ENCODE data around the gene PCDH18.
"Not testable (repeated sequence)": the region's sequence is repeated elsewhere in the genome, so short reads cannot be mapped to it uniquely, and the experiment has no call there.

The PCDH18 gene

GRCh38 chr4:137540356-137540755, 8.1 kb upstream of the PCDH18 start:
- no peak overlapping the region for H4K91ac ChIP-seq (ENCODE audit: low read depth, low read length, poor library complexity)
- no peak overlapping the region for H4K8ac ChIP-seq (ENCODE audit: low read depth, low read length)
- no peak overlapping the region for H3K27ac ChIP-seq (replicated peaks; ENCODE audit: low read length)
- no peaks in the 10 kb centered on the region for H3K79me1 ChIP-seq (ENCODE audit: low read depth, low read length)
- H3K23ac ChIP-seq (ENCODE audit: low read depth, low read length, poor library complexity), result no peak overlapping the region
- H3K18ac ChIP-seq (ENCODE audit: low read length), result no peak overlapping the region
- H2AFZ ChIP-seq (ENCODE audit: low read length), result no peak overlapping the region
- H2AK5ac ChIP-seq (ENCODE audit: low read depth, low read length), result no peak overlapping the region
- no peaks in the 10 kb centered on the region for H3K27me3 ChIP-seq (ENCODE audit: control insufficient read depth in 3 of 3, insufficient read depth in 3 of 3, low read depth in 1 of 3, low read length in 3 of 3)
- DNase-seq (ENCODE audit: low spot score), result no peak
- H3K4me1 ChIP-seq (ENCODE audit: control insufficient read depth in 2 of 2, insufficient read depth in 1 of 2, low read depth in 1 of 2, low read length in 2 of 2), result peaks cover 16 to 42% of the 10 kb centered on the region in 2 donors
- peaks cover 0 to 2% of the 10 kb centered on the region in 2 donors for H3K9me3 ChIP-seq (replicated peaks in 1 of 2; ENCODE audit: control insufficient read depth in 2 of 2, insufficient read depth in 1 of 2, low read depth in 1 of 2, low read length in 2 of 2)
- H3K4me2 ChIP-seq (ENCODE audit: insufficient read depth, low read length, poor library complexity, severe bottlenecking), result no peak overlapping the region
- no peaks in the 10 kb centered on the region for H3K36me3 ChIP-seq (replicated peaks in 1 of 2; ENCODE audit: control insufficient read depth in 2 of 2, insufficient read depth in 2 of 2, low read length in 2 of 2)
- no peak overlapping the region for H3K14ac ChIP-seq (ENCODE audit: low read length)
- no peak overlapping the region for H2BK12ac ChIP-seq (ENCODE audit: low read length)
- no peak overlapping the region for H2BK15ac ChIP-seq (ENCODE audit: low read length)
- H3K4me3 ChIP-seq (ENCODE audit: low read length in 2 of 2), result no peak overlapping the region
- no peak overlapping the region for H3K9ac ChIP-seq (ENCODE audit: low read depth, low read length, poor library complexity)
- H3K4ac ChIP-seq (ENCODE audit: low read length), result no peak overlapping the region
- no peak overlapping the region for H2BK5ac ChIP-seq (ENCODE audit: low read length)
- no peak overlapping the region for H2BK120ac ChIP-seq (ENCODE audit: low read depth, low read length)

GRCh38 chr4:137538526-137538925, 6.2 kb upstream of the PCDH18 start:
- Histone ChIP-seq H3K9ac (ENCODE audit: low read depth, low read length, poor library complexity) (no peak overlapping the region), H3K14ac (ENCODE audit: low read length) (no peak overlapping the region), H2AK5ac (ENCODE audit: low read depth, low read length) (no peak overlapping the region), H3K4me1 (ENCODE audit: control insufficient read depth in 2 of 2, insufficient read depth in 1 of 2, low read depth in 1 of 2, low read length in 2 of 2) (peaks cover 13 to 39% of the 10 kb centered on the region in 2 donors), H3K23ac (ENCODE audit: low read depth, low read length, poor library complexity) (no peak overlapping the region), H4K8ac (ENCODE audit: low read depth, low read length) (no peak overlapping the region), H3K4ac (ENCODE audit: low read length) (no peak overlapping the region), H2BK5ac (ENCODE audit: low read length) (no peak overlapping the region), H2BK120ac (ENCODE audit: low read depth, low read length) (no peak overlapping the region), H3K27ac (replicated peaks; ENCODE audit: low read length) (no peak overlapping the region), H2AFZ (ENCODE audit: low read length) (no peak overlapping the region), H3K79me1 (ENCODE audit: low read depth, low read length) (no peaks in the 10 kb centered on the region), H3K4me3 (ENCODE audit: low read length in 2 of 2) (no peak overlapping the region), H3K4me2 (ENCODE audit: insufficient read depth, low read length, poor library complexity, severe bottlenecking) (no peak overlapping the region), H3K18ac (ENCODE audit: low read length) (no peak overlapping the region), H3K9me3 (replicated peaks in 1 of 2; ENCODE audit: control insufficient read depth in 2 of 2, insufficient read depth in 1 of 2, low read depth in 1 of 2, low read length in 2 of 2) (peaks cover 0 to 2% of the 10 kb centered on the region in 2 donors), H2BK15ac (ENCODE audit: low read length) (no peak overlapping the region), H3K27me3 (ENCODE audit: control insufficient read depth in 3 of 3, insufficient read depth in 3 of 3, low read depth in 1 of 3, low read length in 3 of 3) (no peaks in the 10 kb centered on the region), H2BK12ac (ENCODE audit: low read length) (no peak overlapping the region), H4K91ac (ENCODE audit: low read depth, low read length, poor library complexity) (no peak overlapping the region), H3K36me3 (replicated peaks in 1 of 2; ENCODE audit: control insufficient read depth in 2 of 2, insufficient read depth in 2 of 2, low read length in 2 of 2) (no peaks in the 10 kb centered on the region)
- DNase-seq (ENCODE audit: low spot score), result no peak
- WGBS, 2 donors (ENCODE audit: extremely low coverage in 2 of 2, insufficient read length in 2 of 2, insufficient replicate concordance in 1 of 2), result no CpG with 5 or more reads among the region's 4 CpGs

DNA sequence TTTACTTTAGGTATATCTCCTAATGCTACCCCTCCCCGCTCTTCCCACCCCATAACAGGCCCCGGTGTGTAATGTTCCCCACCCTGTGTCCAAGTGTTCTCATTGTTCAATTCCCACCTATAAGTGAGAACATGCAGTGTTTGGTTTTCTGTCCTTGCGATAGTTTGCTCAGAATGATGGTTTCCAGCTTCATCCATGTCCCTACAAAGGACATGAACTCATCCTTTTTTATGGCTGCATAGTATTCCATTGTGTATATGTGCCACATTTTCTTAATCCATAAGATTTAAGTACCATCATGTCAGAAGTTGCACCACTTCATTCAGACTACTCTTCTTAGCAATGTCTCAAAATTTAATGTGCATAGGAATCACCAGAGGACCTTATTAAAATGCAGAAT, 5.5 kb upstream of the PCDH18 start:
- H3K18ac ChIP-seq (ENCODE audit: low read length); H3K9ac ChIP-seq (ENCODE audit: low read depth, low read length, poor library complexity); H2AFZ ChIP-seq (ENCODE audit: low read length); H3K4me2 ChIP-seq (ENCODE audit: insufficient read depth, low read length, poor library complexity, severe bottlenecking); H2BK5ac ChIP-seq (ENCODE audit: low read length); H2BK12ac ChIP-seq (ENCODE audit: low read length); H2BK15ac ChIP-seq (ENCODE audit: low read length); DNase-seq (ENCODE audit: low spot score); H3K27me3 ChIP-seq (ENCODE audit: control insufficient read depth in 3 of 3, insufficient read depth in 3 of 3, low read depth in 1 of 3, low read length in 3 of 3); H3K36me3 ChIP-seq (replicated peaks in 1 of 2; ENCODE audit: control insufficient read depth in 2 of 2, insufficient read depth in 2 of 2, low read length in 2 of 2); H2BK120ac ChIP-seq (ENCODE audit: low read depth, low read length); H3K23ac ChIP-seq (ENCODE audit: low read depth, low read length, poor library complexity); H3K79me1 ChIP-seq (ENCODE audit: low read depth, low read length); H3K9me3 ChIP-seq (replicated peaks in 1 of 2; ENCODE audit: control insufficient read depth in 2 of 2, insufficient read depth in 1 of 2, low read depth in 1 of 2, low read length in 2 of 2); H3K27ac ChIP-seq (replicated peaks; ENCODE audit: low read length); H4K91ac ChIP-seq (ENCODE audit: low read depth, low read length, poor library complexity); H4K8ac ChIP-seq (ENCODE audit: low read depth, low read length); H3K4me3 ChIP-seq (ENCODE audit: low read length in 2 of 2); H3K4ac ChIP-seq (ENCODE audit: low read length); H2AK5ac ChIP-seq (ENCODE audit: low read depth, low read length); H3K14ac ChIP-seq (ENCODE audit: low read length): not testable (repeated sequence)
- no CpG with 5 or more reads among the region's 3 CpGs for WGBS, 2 donors (ENCODE audit: extremely low coverage in 2 of 2, insufficient read length in 2 of 2, insufficient replicate concordance in 1 of 2)
- peaks cover 13 to 40% of the 10 kb centered on the region in 2 donors for H3K4me1 ChIP-seq (ENCODE audit: control insufficient read depth in 2 of 2, insufficient read depth in 1 of 2, low read depth in 1 of 2, low read length in 2 of 2)

DNA sequence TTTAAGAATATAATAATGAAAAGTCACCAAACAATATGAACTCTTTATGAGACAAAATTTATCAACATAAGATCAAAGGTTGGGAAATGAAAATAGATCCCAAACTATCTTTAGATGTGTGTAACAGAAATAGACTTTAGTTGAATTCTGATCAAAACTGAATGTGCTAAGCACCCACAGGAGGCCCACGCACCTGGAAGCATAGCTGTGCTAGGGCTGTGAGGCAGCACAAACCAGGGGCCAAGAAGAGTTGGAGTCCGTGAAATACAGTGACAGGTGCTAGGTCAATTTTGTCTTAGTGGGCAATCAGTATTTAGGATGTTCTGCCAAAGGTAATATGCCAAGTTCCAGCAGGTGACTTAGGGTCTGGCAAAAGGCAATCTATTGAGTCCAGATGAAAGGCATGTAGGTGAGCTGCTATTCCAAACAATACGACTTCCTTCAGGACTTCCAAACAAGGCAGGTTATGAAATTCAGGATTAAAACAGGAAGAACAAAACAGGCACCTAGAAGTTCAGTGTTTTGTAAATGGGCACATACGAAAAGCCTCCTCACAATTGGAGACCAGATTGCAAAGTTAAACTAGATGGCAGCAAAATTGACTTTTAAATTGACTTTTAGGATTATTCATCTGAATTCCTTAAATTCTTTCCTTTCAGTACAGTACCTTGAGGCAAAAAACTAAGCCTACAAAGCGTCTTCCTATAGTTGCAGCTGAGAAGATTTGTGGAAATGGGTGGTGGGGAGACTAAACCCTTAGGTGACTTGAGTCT, 4.7 kb upstream of the PCDH18 start:
- no peak overlapping the region for H3K4ac ChIP-seq (ENCODE audit: low read length)
- H2AK5ac ChIP-seq (ENCODE audit: low read depth, low read length), result no peak overlapping the region
- H3K79me1 ChIP-seq (ENCODE audit: low read depth, low read length), result no peaks in the 10 kb centered on the region
- no peak overlapping the region for H3K18ac ChIP-seq (ENCODE audit: low read length)
- H2AFZ ChIP-seq (ENCODE audit: low read length), result no peak overlapping the region
- H3K4me3 ChIP-seq (ENCODE audit: low read length in 2 of 2), result no peak overlapping the region
- H2BK12ac ChIP-seq (ENCODE audit: low read length), result no peak overlapping the region
- no peak overlapping the region for H4K91ac ChIP-seq (ENCODE audit: low read depth, low read length, poor library complexity)
- WGBS, 2 donors (ENCODE audit: extremely low coverage in 2 of 2, insufficient read length in 2 of 2, insufficient replicate concordance in 1 of 2), result no CpG with 5 or more reads among the region's 5 CpGs
- H3K9ac ChIP-seq (ENCODE audit: low read depth, low read length, poor library complexity), result no peak overlapping the region
- no peak overlapping the region for H2BK15ac ChIP-seq (ENCODE audit: low read length)
- no peak overlapping the region for H4K8ac ChIP-seq (ENCODE audit: low read depth, low read length)
- H3K14ac ChIP-seq (ENCODE audit: low read length), result no peak overlapping the region
- H3K4me2 ChIP-seq (ENCODE audit: insufficient read depth, low read length, poor library complexity, severe bottlenecking), result no peak overlapping the region
- DNase-seq (ENCODE audit: low spot score), result no peak
- H3K23ac ChIP-seq (ENCODE audit: low read depth, low read length, poor library complexity), result no peak overlapping the region
- H3K9me3 ChIP-seq (replicated peaks in 1 of 2; ENCODE audit: control insufficient read depth in 2 of 2, insufficient read depth in 1 of 2, low read depth in 1 of 2, low read length in 2 of 2), result peaks cover 0 to 2% of the 10 kb centered on the region in 2 donors
- H2BK5ac ChIP-seq (ENCODE audit: low read length), result no peak overlapping the region
- H3K27ac ChIP-seq (replicated peaks; ENCODE audit: low read length), result no peak overlapping the region
- H3K36me3 ChIP-seq (replicated peaks in 1 of 2; ENCODE audit: control insufficient read depth in 2 of 2, insufficient read depth in 2 of 2, low read length in 2 of 2), result no peaks in the 10 kb centered on the region
- H3K4me1 ChIP-seq (ENCODE audit: control insufficient read depth in 2 of 2, insufficient read depth in 1 of 2, low read depth in 1 of 2, low read length in 2 of 2), result peaks cover 11 to 32% of the 10 kb centered on the region in 2 donors
- no peaks in the 10 kb centered on the region for H3K27me3 ChIP-seq (ENCODE audit: control insufficient read depth in 3 of 3, insufficient read depth in 3 of 3, low read depth in 1 of 3, low read length in 3 of 3)
- no peak overlapping the region for H2BK120ac ChIP-seq (ENCODE audit: low read depth, low read length)
